Psoas muscle (tissue), 8 donors: ENCODE data around the gene ARV1. TPM values are rescaled to one million over a fixed set of nuclear protein-coding genes. Genes with fewer than 3 reads are reported as not detected.

ENCODE experiments used
- ATAC-seq, 4 donors: fragments of 200-7000 bp; cut with Tn5 transposase; one replicate each; pipeline ENCODE4 v1.9.1; 2020; ENCODE audit warnings: moderate library complexity in 3 of 4, mild to moderate bottlenecking in 2 of 4
- DNase-seq, 2 donors: peaks; one replicate each; pipeline ENCODE4 v3.0.0-alpha.2; 2020
- H3K27ac ChIP-seq: fragments of 200-600 bp; one replicate; pipeline ENCODE4 v1.8.0; 2022
- H3K27me3 ChIP-seq, 3 donors: fragments of 200-600 bp in 1 of 3; one replicate each; pipeline versions ENCODE4 v1.6.1 to v1.8.0; 2013 to 2022; ENCODE audit warnings: low read length in 2 of 3, mild to moderate bottlenecking in 2 of 3, moderate library complexity in 1 of 3; ENCODE audit not compliant: insufficient read depth in 3 of 3
- H3K36me3 ChIP-seq, 2 donors: fragments of 200-600 bp in 1 of 2; one replicate each; pipeline versions ENCODE4 v1.6.1 to v1.8.0; 2013 to 2022; ENCODE audit warnings: low read depth in 1 of 2, mild to moderate bottlenecking in 1 of 2, moderate library complexity in 1 of 2; ENCODE audit not compliant: insufficient read depth in 1 of 2
- H3K4me1 ChIP-seq: fragments of 200-600 bp; one replicate; pipeline ENCODE4 v1.8.0; 2022
- H3K4me3 ChIP-seq: fragments of 200-600 bp; one replicate; pipeline ENCODE4 v1.8.0; 2022; ENCODE audit warnings: mild to moderate bottlenecking
- H3K9me3 ChIP-seq: fragments of 200-600 bp; one replicate; pipeline ENCODE4 v1.8.0; 2022
- CTCF ChIP-seq: fragments of 200-600 bp; IDR thresholded peaks from one replicate; pipeline ENCODE4 v1.8.0; 2022; ENCODE audit warnings: antibody characterized with exemption
- WGBS, 3 donors: extraction: QIAGEN DNeasy Blood & Tissue Kit; methylation state at CpG; one replicate each; pipeline versions ENCODE4 v1.1.6 to v1.1.7; 2013; 5-methylcytosine and 5-hydroxymethylcytosine counted together
- intact Hi-C, 2 donors: fragments of 100-400 bp; cut with DNase I; formaldehyde crosslinking; loops; one replicate each; pipeline versions ENCODE4 v1.11.0 to v1.14.2; 2022
- polyA plus RNA-seq, 3 donors: library from polyadenylated mRNA; stranded (reverse); fragments of 200-250 nt; gene quantifications; one replicate each; pipeline ENCODE4 v1.2.3, GENCODE V29; 2013
- total RNA-seq, 4 donors: library from RNA; stranded (reverse); fragmentation: NEBNext Ultra II Directional in 2 of 4; extraction: Animal tissue kit (Norgen Biotek cat#: 25700) in 2 of 4; gene quantifications; one replicate each; pipeline versions ENCODE4 v1.2.1 to v1.2.4, GENCODE V29; 2021 to 2023
- donor health status: healthy with polysubstance abuse.
- donor health status: DM: no; HTN: no; CAD: no; lungs with moderate emphysema.
- donor health status: Bipolar disorder and iron deficiency.
- donor health status: healthy.
- donor health status: DM: yes; HTN: yes; CAD: no.
- donor health status: DM: no; HTN: no; CAD: no.
- donor health status: DM: no; HTN: no; CAD: no.
- donor health status: DM: yes; HTN: yes; CAD: no.

The ARV1 gene
- total and polyA plus RNA-seq, 7 donors, result 7.9 to 22.5 (median 13.9) TPM

DNA sequence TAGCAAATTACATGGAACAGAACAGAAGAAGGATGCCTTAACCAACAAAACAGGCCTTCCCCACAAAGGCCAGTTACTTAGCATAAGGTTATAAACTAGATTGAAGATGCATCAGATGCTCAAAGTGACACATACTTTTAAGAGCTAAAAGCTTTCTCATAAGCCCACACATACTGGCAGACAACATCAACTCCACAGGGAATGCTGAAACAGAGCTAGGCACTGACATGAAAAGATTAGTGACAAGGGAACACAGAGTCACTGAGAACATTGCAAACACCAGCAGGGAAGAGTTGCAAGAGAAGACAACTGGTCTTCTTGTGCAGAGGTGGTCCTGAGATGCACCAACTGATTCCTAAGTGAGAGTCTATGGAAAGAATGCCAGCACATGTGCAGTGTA is 7.1 kb upstream of the ARV1 start:
- no peak overlapping the region for H3K27ac ChIP-seq
- H3K36me3 ChIP-seq, result peaks cover 0 to 12% of the 10 kb centered on the region in 2 donors
- no peak for TF ChIP-seq CTCF
- ATAC-seq (no peak), DNase-seq (no peak)
- H3K4me1 ChIP-seq, result peaks cover 2% of the 10 kb centered on the region
- intact Hi-C loops, result no loop called here
- H3K4me3 ChIP-seq, result no peak overlapping the region
- no peaks in the 10 kb centered on the region for H3K27me3 ChIP-seq
- no peaks in the 10 kb centered on the region for H3K9me3 ChIP-seq

GRCh38 chr1:230972855-230973271 is 6.0 kb upstream of the ARV1 start:
- no peak for TF ChIP-seq CTCF
- intact Hi-C loops, result no loop called here
- Histone ChIP-seq H3K4me1 (peaks cover 13% of the 10 kb centered on the region), H3K4me3 (no peak overlapping the region), H3K27ac (no peak overlapping the region), H3K9me3 (no peaks in the 10 kb centered on the region), H3K27me3 (no peaks in the 10 kb centered on the region), H3K36me3 (peaks cover 0 to 12% of the 10 kb centered on the region in 2 donors)
- ATAC-seq (no peak), DNase-seq (no peak)
- WGBS, 3 donors, result 81 to 100% (median 82%) methylated on average over 1 of the region's 1 CpG

DNA sequence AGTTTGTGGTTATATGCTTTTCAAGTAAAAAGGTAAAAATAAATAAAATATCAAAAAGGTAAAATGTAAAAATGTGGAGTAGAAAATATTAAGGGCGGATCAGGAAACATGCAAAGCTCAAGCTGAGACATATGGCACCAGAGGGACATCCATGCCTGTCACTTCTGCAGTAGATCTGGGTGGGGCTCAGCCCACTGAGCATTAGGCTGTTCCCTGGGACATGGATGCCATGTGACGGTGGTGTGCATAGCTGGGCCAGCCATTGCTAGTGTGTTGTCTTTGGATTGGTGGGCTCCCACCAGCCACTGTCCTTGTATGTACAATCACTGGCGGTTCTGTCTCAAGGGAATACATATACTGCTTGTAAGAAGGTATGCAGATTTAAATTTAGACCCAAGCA is 3.3 kb upstream of the ARV1 start:
- intact Hi-C loops, result loop anchor here in 1 of 2 donors (5.0 kb wide), 1 partner anchor 237 kb away; no protein-coding TSS in a partner anchor
- Histone ChIP-seq H3K27me3 (no peaks in the 10 kb centered on the region), H3K9me3 (no peaks in the 10 kb centered on the region), H3K4me1 (peaks cover 16% of the 10 kb centered on the region), H3K4me3 (no peak overlapping the region), H3K36me3 (peaks cover 0 to 12% of the 10 kb centered on the region in 2 donors), H3K27ac (no peak overlapping the region)
- 81 to 90% (median 89%) methylated on average over 3 of the region's 3 CpGs for WGBS, 3 donors
- ATAC-seq (no peak), DNase-seq (no peak)
- no peak for TF ChIP-seq CTCF

- ATAC-seq (no peak), DNase-seq (no peak)
- H3K4me1 ChIP-seq, result peaks cover 16% of the 10 kb centered on the region
- TF ChIP-seq CTCF, result no peak
- no peaks in the 10 kb centered on the region for H3K9me3 ChIP-seq
- no peaks in the 10 kb centered on the region for H3K27me3 ChIP-seq
- H3K4me3 ChIP-seq, result no peak overlapping the region
- no peak overlapping the region for H3K27ac ChIP-seq
- peaks cover 0 to 18% of the 10 kb centered on the region in 2 donors for H3K36me3 ChIP-seq
- WGBS, 3 donors, result 46 to 60% (median 52%) methylated on average over 4 of the region's 4 CpGs
- intact Hi-C loops, result loop anchor here in 1 of 2 donors (5.0 kb wide), 1 partner anchor 236 kb away; no protein-coding TSS in a partner anchor
Measured at GRCh38 chr1:230976360-230976759, 2.5 kb upstream of the ARV1 start.
